Lower lobe of right lung (tissue), 2 donors: Measurements from ENCODE around the gene GMCL1. TPM values are rescaled to one million over a fixed set of nuclear protein-coding genes. Genes with fewer than 3 reads are reported as not detected.
A peak's percentile ranks its signal among the peaks of the same experiment; 100 is the strongest.

Experiments
- ATAC-seq, 2 donors: fragments of 200-7000 bp; cut with Tn5 transposase; one replicate each; pipeline ENCODE4 v1.9.1; 2020 to 2022; ENCODE audit warnings: mild to moderate bottlenecking in 2 of 2, moderate library complexity in 2 of 2
- DNase-seq: peaks from one replicate; pipeline ENCODE4 v3.0.0-alpha.2; 2020
- H3K27ac ChIP-seq: fragments of 200-600 bp; one replicate; pipeline ENCODE4 v1.8.0; 2022
- H3K27me3 ChIP-seq: fragments of 200-600 bp; one replicate; pipeline ENCODE4 v1.8.0; 2022; ENCODE audit warnings: low read depth
- H3K36me3 ChIP-seq: fragments of 200-600 bp; one replicate; pipeline ENCODE4 v1.8.0; 2022; ENCODE audit warnings: mild to moderate bottlenecking
- H3K4me1 ChIP-seq: fragments of 200-600 bp; one replicate; pipeline ENCODE4 v1.8.0; 2022
- H3K4me3 ChIP-seq: fragments of 200-600 bp; one replicate; pipeline ENCODE4 v1.8.0; 2022; ENCODE audit warnings: mild to moderate bottlenecking
- H3K9me3 ChIP-seq: fragments of 200-600 bp; one replicate; pipeline ENCODE4 v1.8.0; 2022
- CTCF ChIP-seq: fragments of 200-600 bp; IDR thresholded peaks from one replicate; pipeline ENCODE4 v1.8.0; 2022; ENCODE audit warnings: antibody characterized with exemption, mild to moderate bottlenecking
- intact Hi-C: fragments of 100-400 bp; cut with DNase I; formaldehyde crosslinking; loops from one replicate; pipeline ENCODE4 v1.11.0; 2022
- long read RNA-seq: library from polyadenylated mRNA; unstranded; transcript quantifications from one replicate; pipeline ENCODE4 v2.0.0, GENCODE V29; 2021
- total RNA-seq: library from RNA; stranded (reverse); fragmentation: NEBNext Ultra II Directional; extraction: Animal tissue kit (Norgen Biotek cat#: 25700); gene quantifications from one replicate; pipeline ENCODE4 v1.2.1, GENCODE V29; 2021
- donor health status: DM: no; HTN: yes; CAD: no; lungs with severe emphysema.

GMCL1 gene
- 13.3 TPM for total RNA-seq
- long read RNA-seq, full-length matches to known transcripts: 44 of 49 reads
- long read RNA-seq, partial matches to known transcripts: 1 of 49 reads
- long read RNA-seq, other reads (novel, unspliced or antisense): 4 of 49 reads

- Histone ChIP-seq H3K4me1 (peaks cover 34% of the 10 kb centered on the region), H3K4me3 (peak within 1 kb of the TSS; percentile 96), H3K27ac (peak within 1 kb of the TSS; percentile 97), H3K9me3 (no peaks in the 10 kb centered on the region), H3K36me3 (peaks cover 11% of the 10 kb centered on the region), H3K27me3 (no peaks in the 10 kb centered on the region)
- ATAC-seq: peak; percentile 99
- TF ChIP-seq CTCF: no peak
- DNase-seq: peak; percentile 98
- intact Hi-C loops: no loop called here
Observed at GRCh38 chr2:69829256-69830044, at the start of gene GMCL1. TSS of gene GMCL1 (plus strand) at chr2:69829660. CDS start at chr2:69829893, 233 bp downstream.

- no peak overlapping the region for H3K4me3 ChIP-seq
- peaks cover 40% of the 10 kb centered on the region for H3K4me1 ChIP-seq
- peak overlapping the region; percentile 22 for H3K27ac ChIP-seq
- peaks cover 22% of the 10 kb centered on the region for H3K36me3 ChIP-seq
- H3K27me3 ChIP-seq: no peaks in the 10 kb centered on the region
- peak in 1 of 2 donors; percentile 39 for ATAC-seq
- H3K9me3 ChIP-seq: no peaks in the 10 kb centered on the region
- no peak for TF ChIP-seq CTCF
- intact Hi-C loops: no loop called here
- DNase-seq: no peak
Observed at GRCh38 chr2:69780921-69781320, 48.5 kb upstream of the GMCL1 start.

GRCh38 chr2:69781321-69782248 lies 47.9 kb upstream of the GMCL1 start:
- Histone ChIP-seq H3K4me1 (peaks cover 40% of the 10 kb centered on the region), H3K36me3 (peaks cover 27% of the 10 kb centered on the region), H3K9me3 (no peaks in the 10 kb centered on the region), H3K27ac (peak overlapping the region; percentile 37), H3K4me3 (no peak overlapping the region), H3K27me3 (no peaks in the 10 kb centered on the region)
- DNase-seq (no peak), ATAC-seq (peak; percentile 88 to 95)
- no peak for TF ChIP-seq CTCF
- intact Hi-C loops: no loop called here

- DNase-seq (no peak), ATAC-seq (no peak)
- no peak for TF ChIP-seq CTCF
- Histone ChIP-seq H3K9me3 (no peaks in the 10 kb centered on the region), H3K36me3 (peaks cover 47% of the 10 kb centered on the region), H3K27ac (no peak overlapping the region), H3K27me3 (no peaks in the 10 kb centered on the region), H3K4me3 (no peak overlapping the region), H3K4me1 (peaks cover 39% of the 10 kb centered on the region)
- intact Hi-C loops: no loop called here
Observed at GRCh38 chr2:69784228-69784627, 45.2 kb upstream of the GMCL1 start.

- no peak for DNase-seq
- no peak for TF ChIP-seq CTCF
- no peak for ATAC-seq
- Histone ChIP-seq H3K27ac (no peak overlapping the region), H3K4me3 (no peak overlapping the region), H3K27me3 (no peaks in the 10 kb centered on the region), H3K4me1 (peaks cover 39% of the 10 kb centered on the region), H3K36me3 (peaks cover 52% of the 10 kb centered on the region), H3K9me3 (no peaks in the 10 kb centered on the region)
- intact Hi-C loops: no loop called here
Observed at GRCh38 chr2:69785358-69785757, 44.1 kb upstream of the GMCL1 start.
